Upper lobe of left lung (tissue), 4 donors: ENCODE measurements around the gene SAMD4A.

Experiments used
- POLR2A ChIP-seq, 4 donors: fragments of 450-650 bp; IDR thresholded peaks; one replicate each; pipeline ENCODE4 v1.5.1; 2016 to 2017; ENCODE audit warnings: antibody characterized with exemption in 4 of 4, mild to moderate bottlenecking in 2 of 4
- TF ChIP-seq, protein P1 (sequence below), 6 experiments: fragments of 450-650 bp in 4 of 6; fragments of 200-600 bp in 2 of 6; sonication (generic) in 2 of 6; IDR thresholded peaks; one replicate each; pipeline ENCODE4 v1.5.1; 2016 to 2019; ENCODE audit warnings: antibody characterized with exemption in 6 of 6

DNA sequence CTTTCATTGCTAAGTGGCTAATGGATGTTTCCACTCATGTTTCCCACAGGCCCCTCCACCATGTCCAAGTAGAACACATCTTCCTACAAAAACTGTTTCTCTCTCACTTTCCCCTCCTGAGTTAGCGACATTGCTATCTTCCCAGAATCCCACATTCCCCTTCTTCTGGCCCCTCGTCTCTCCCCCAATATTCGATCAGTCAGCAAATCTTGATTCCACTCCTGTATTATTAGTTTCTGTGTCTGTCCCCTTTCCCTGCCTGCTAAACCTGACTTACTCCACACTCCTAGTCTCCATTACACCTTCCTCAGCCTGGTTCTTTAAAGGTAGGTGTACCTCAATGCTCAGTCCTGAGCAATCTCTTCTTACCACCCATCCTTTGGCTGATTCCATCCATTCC lies 19.3 kb upstream of the SAMD4A start:
- TF ChIP-seq, protein P1, sequence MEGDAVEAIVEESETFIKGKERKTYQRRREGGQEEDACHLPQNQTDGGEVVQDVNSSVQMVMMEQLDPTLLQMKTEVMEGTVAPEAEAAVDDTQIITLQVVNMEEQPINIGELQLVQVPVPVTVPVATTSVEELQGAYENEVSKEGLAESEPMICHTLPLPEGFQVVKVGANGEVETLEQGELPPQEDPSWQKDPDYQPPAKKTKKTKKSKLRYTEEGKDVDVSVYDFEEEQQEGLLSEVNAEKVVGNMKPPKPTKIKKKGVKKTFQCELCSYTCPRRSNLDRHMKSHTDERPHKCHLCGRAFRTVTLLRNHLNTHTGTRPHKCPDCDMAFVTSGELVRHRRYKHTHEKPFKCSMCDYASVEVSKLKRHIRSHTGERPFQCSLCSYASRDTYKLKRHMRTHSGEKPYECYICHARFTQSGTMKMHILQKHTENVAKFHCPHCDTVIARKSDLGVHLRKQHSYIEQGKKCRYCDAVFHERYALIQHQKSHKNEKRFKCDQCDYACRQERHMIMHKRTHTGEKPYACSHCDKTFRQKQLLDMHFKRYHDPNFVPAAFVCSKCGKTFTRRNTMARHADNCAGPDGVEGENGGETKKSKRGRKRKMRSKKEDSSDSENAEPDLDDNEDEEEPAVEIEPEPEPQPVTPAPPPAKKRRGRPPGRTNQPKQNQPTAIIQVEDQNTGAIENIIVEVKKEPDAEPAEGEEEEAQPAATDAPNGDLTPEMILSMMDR (IDR thresholded peaks at IDR 0.05) = no peak
- no peak for TF ChIP-seq POLR2A (IDR thresholded peaks at IDR 0.05)
